Activated CD8-positive, alpha-beta memory T cell treated with anti-CD3 and anti-CD28 coated beads, Interleukin-2, amount 50 U/mL, for 24 hours (primary cell): ENCODE data around the gene RWDD4.
A peak's percentile ranks its signal among the peaks of the same experiment; 100 is the strongest.

Experiments used
- DNase-seq: peaks from one replicate; pipeline ENCODE4 v3.0.0-alpha.2; 2020; ENCODE audit errors: extremely low read depth

The RWDD4 gene

DNA sequence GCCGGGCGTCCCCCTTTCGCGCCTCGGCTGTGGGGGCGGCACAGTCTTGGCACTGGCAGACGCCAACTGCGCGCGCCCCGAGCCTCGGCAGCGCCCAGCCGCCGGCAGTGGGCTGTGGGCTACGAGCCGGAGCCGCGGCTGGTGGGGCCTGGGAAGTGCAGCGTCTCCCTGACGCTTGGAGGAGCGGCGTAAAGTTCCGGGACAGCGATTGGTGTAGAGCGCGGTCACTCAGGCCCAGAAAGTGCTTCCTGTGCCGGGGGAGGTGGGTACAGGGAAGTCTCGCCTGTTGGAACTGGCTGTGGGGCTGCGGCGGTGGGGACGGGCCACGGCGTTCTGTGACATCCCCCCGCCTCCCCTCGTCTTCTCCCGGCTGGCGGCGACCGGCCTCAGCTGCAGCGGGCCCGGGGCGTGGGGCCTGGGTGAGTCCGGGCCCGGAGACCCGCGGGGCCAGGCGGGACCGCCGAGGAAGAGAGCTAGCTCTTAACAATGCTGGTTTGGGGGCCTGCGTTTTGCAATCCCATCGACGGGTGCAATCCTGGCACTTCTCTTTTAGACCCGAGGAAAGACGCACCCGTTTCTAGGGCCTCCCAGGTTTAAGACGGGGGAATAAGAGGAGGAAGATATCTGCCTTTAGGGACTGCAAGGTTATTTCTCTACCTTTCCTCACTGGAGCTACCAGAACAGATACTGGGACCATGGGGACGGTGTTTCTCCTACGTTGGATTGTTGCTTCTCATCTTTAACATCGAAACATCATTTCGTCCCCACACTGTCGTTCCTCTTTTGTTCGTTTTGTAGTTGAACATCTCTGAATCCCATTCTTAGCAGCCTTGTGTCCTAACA is at the start of gene RWDD4, which contains the start of gene TRAPPC11:
TSS of gene RWDD4 (minus strand) at position 157 of the 843 bp plus-strand sequence. CDS start 233 bp downstream, outside the sequence.
TSS of gene TRAPPC11 (plus strand) at position 265 of the 843 bp plus-strand sequence. CDS start 4,575 bp downstream, outside the sequence.
- DNase-seq, result peak; percentile 93

GRCh38 chr4:183702492-183702891 is 43.5 kb upstream of the RWDD4 start:
- DNase-seq, result no peak

- no peak for DNase-seq
Measured at GRCh38 chr4:183700407-183700806, 41.4 kb upstream of the RWDD4 start.

- no peak for DNase-seq
Measured at GRCh38 chr4:183698909-183699308, 39.9 kb upstream of the RWDD4 start.

GRCh38 chr4:183691897-183692296 is 32.9 kb upstream of the RWDD4 start:
- no peak for DNase-seq

GRCh38 chr4:183691006-183691405 is 32.0 kb upstream of the RWDD4 start:
- DNase-seq, result no peak

GRCh38 chr4:183688216-183688615 is 29.2 kb upstream of the RWDD4 start:
- no peak for DNase-seq

- DNase-seq, result no peak
Measured at GRCh38 chr4:183686461-183686860, 27.5 kb upstream of the RWDD4 start.

DNA sequence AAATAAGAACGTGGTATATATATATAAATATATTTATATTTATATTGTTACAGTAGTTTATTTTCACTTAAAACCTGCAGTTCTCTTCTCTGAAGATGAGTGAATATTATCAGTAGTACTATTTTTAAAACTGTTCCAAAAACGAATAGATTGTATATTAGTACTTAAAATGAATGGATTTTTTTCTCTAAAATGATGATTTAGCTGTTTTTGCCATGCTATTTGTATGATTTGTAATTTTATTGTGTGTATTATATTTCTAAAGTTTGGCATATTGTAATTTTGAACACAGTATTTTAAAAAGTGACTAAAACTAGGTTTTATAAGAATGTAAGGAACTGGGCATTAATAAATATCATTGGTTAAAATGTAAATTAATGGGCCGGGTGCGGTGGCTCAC is 22.1 kb upstream of the RWDD4 start:
- DNase-seq, result no peak

GRCh38 chr4:183675625-183676024 is 16.6 kb upstream of the RWDD4 start:
- no peak for DNase-seq

- DNase-seq, result no peak
Measured at GRCh38 chr4:183674153-183674552, 15.2 kb upstream of the RWDD4 start.

- DNase-seq, result no peak
Measured at GRCh38 chr4:183670960-183671555, 12.1 kb upstream of the RWDD4 start.

- no peak for DNase-seq
Measured at GRCh38 chr4:183670251-183670650, 11.3 kb upstream of the RWDD4 start.

- DNase-seq, result no peak
Measured at GRCh38 chr4:183666088-183666487, 7.1 kb upstream of the RWDD4 start.

DNA sequence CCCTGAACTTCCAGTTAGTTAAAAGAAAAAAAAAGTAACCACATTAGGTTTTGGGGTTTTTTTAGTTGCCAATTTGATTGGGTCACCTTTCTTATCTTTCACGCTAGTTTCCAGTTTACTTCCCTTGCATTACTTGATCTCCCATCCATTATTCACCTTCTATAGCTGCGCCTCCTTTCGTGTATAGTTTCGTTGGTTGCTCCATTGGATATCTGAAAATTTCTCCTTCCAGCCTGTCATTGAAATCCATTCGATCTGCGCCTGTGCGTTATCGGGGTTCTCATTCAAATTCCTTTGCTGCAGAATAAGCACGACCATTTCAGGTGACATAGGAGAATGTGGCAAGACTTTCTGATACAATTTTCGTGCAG is 872 bp upstream of the RWDD4 start:
- DNase-seq, result no peak

DNA sequence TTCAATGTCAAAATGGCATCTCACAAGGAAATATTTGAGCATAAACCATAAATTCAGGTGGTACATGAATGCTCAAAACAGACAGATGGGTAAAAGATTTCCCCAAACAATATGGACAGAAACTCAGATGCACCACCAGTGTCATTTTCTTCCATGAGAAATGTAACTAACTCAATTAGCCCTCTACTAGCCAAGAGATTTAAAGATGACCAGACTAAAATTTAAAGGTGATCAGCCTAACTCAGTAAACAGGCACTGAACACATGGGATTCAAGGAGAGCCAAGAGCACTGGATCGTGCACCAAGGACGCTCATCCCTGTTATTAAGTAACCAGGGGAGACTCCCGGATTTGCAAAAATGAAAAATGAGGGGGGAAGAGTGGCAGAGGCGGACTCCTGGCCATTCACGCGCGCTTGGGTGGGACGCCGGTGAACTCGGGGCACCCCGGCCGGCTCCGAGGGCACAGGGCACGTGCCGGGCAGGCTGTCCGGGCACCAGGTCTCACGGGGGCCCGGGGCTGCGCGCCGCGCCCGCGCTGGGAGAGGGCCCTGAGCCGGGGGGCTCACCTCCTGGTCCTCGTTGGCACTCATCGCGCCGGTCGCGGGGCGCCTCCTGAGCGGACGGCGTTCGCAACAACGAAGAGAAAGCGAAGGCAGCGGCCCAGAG is 490 bp downstream of the RWDD4 start:
- no peak for DNase-seq

DNA sequence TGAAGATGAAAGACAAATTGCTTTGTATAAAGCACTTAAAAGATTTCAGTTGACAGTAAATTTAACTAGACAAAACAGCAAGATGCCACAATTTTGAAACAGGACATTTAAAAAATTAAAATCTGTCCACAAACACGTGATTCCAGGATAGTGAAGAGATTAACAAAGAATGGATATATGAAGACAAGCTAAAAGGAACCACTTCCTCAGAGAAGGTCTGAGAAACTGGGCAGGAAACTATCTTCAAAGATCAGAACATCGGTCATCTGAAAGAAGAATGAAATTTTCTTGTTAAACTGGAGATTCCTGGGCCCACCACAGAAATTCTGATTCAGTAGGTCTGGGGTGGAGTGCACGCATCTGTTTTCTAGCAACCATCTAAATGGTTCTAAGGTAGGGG is 1.4 kb downstream of the RWDD4 start:
- no peak for DNase-seq

DNA sequence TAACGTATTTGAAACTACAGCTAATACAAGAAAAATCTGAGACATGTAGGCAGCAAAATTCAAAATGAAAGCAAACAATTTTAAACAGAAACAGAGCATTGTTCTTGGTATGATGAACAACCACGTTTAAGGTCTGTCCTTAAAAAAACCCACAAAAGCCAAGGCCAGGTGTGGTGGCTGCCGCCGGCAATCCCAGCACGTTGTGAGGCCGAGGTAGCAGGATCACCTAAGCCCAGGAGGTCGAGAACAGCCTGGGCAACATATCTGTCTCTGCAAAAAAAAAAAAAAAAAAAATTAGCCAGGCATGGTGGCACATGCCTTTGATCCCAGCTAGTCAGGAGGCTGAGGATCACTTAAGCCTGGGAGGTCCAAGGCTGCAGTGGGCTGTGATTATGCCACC is 13.7 kb downstream of the RWDD4 start:
- no peak for DNase-seq

- no peak for DNase-seq
Measured at GRCh38 chr4:183639291-183639690, 19.7 kb downstream of the RWDD4 start.

GRCh38 chr4:183638436-183638835 is 20.5 kb downstream of the RWDD4 start:
- DNase-seq, result no peak

DNA sequence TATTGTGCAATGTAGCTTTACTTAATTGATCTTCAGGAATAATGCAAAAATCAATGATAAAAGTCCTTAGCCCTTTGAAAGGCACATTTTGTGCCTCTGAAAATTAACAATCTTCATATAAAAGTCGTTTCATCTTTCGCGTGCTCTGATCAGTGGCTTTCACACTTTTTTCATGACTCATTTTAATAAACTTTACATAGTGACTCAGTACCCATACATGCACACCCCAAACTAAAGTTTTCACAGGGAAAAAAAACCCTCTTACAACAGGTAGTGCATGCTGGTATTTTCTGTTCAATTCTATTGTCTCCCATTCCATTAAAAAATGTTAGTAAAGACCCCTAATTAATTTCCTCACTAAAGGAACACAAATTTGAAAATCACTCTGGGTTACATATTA is 21.5 kb downstream of the RWDD4 start:
- no peak for DNase-seq

DNA sequence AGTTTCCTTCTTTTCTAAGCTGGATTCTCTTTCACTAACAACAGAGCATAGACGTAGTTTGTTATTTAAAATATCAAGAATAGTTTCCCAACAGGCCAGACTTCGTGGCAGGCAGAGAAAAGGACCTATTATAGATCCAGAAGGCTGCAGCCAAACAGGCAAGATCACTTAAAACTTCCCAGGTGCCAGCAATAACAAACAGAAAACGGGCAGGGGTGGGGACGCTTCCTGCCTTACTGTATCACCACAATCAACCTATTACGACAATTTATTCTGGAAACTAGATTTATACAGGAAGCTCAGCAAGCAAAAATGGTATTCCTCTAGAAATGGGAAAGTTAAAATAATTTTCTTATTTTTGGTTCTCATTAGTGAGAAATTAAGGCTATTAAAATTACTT is 22.1 kb downstream of the RWDD4 start:
- no peak for DNase-seq

DNA sequence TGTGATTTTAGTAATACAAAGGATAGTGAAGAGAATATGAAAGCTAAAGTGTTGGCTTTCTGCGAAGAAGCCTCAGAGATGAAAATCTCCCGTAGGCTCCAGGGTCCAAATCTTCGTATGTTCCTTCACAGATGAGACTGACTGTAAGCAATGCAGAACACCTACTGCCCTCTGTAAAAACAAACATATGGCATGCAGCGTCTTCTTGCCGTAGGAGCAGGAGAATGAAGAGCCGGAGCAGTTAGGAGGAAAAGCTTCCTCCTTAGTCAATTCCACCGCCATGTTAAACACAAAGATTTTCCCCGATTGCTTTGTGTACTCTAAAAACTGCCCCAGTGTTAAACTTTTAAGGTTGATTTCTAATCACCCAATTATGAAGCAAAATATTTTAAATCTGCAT is 22.5 kb downstream of the RWDD4 start:
- no peak for DNase-seq
